GM23338 (cell line): ENCODE data around the gene SF1. TPM values are rescaled to one million over a fixed set of nuclear protein-coding genes. Genes with fewer than 3 reads are reported as not detected.

Experiments
- ATAC-seq: fragments of 200-7000 bp; cut with Tn5 transposase; 3 replicates; pipeline ENCODE4 v1.9.1; 2020
- DNase-seq: peaks from one replicate; pipeline ENCODE4 v3.0.0-alpha.2; 2015; ENCODE audit warnings: low spot score
- H2AFZ ChIP-seq: fragments of 200-600 bp; sonication (generic); 2 replicates; pipeline ENCODE4 v1.8.0; 2016; ENCODE audit warnings: antibody characterized with exemption, mild to moderate bottlenecking, moderate library complexity
- H3F3A ChIP-seq: fragments of 200-600 bp; sonication (generic); replicated peaks from 2 replicates; pipeline ENCODE4 v1.8.0; 2017; ENCODE audit warnings: antibody characterized with exemption, mixed run types, low read depth
- H3K27ac ChIP-seq: fragments of 200-600 bp; sonication (generic); 2 replicates; pipeline ENCODE4 v1.6.1; 2016; ENCODE audit warnings: low read depth
- H3K27me3 ChIP-seq: fragments of 200-600 bp; sonication (generic); 2 replicates; pipeline ENCODE4 v1.8.0; 2016; ENCODE audit warnings: mild to moderate bottlenecking, mixed run types, moderate library complexity; ENCODE audit not compliant: insufficient read depth
- H3K36me3 ChIP-seq: fragments of 200-600 bp; sonication (generic); 2 replicates; pipeline ENCODE4 v1.8.0; 2016; ENCODE audit warnings: mild to moderate bottlenecking; ENCODE audit not compliant: insufficient read depth
- H3K4me1 ChIP-seq: fragments of 200-600 bp; sonication (generic); 2 replicates; pipeline ENCODE4 v1.8.0; 2016; ENCODE audit warnings: mild to moderate bottlenecking, moderate library complexity; ENCODE audit not compliant: insufficient read depth
- H3K4me2 ChIP-seq: fragments of 200-600 bp; sonication (generic); 2 replicates; pipeline ENCODE4 v1.7.1; 2017; ENCODE audit warnings: mixed run types
- H3K4me3 ChIP-seq: fragments of 200-600 bp; sonication (generic); 2 replicates; pipeline ENCODE4 v1.6.1; 2016; ENCODE audit warnings: mixed run types
- H3K79me2 ChIP-seq: fragments of 200-600 bp; sonication (generic); replicated peaks from 2 replicates; pipeline ENCODE4 v1.8.0; 2017; ENCODE audit warnings: mild to moderate bottlenecking; ENCODE audit not compliant: insufficient read depth
- H3K9me2 ChIP-seq: fragments of 200-600 bp; sonication (generic); 2 replicates; pipeline ENCODE4 v1.8.0; 2017; ENCODE audit not compliant: insufficient read depth
- H4K20me1 ChIP-seq: fragments of 200-600 bp; sonication (generic); replicated peaks from 2 replicates; pipeline ENCODE4 v1.8.0; 2017; ENCODE audit warnings: mild to moderate bottlenecking; ENCODE audit not compliant: insufficient read depth
- H3K27ac Mint-ChIP-seq: 2 replicates; pipeline ENCODE4 v1.8.0; 2020; ENCODE audit warnings: inconsistent platforms, mild to moderate bottlenecking, moderate library complexity, mixed read lengths
- H3K27me3 Mint-ChIP-seq: 3 replicates; pipeline ENCODE4 v1.8.0; 2022; ENCODE audit warnings: low read depth, mild to moderate bottlenecking, moderate library complexity, mixed read lengths, inconsistent platforms; ENCODE audit not compliant: insufficient read depth, poor library complexity
- H3K36me3 Mint-ChIP-seq: 3 replicates; pipeline ENCODE4 v1.8.0; 2021; ENCODE audit warnings: low read depth, mild to moderate bottlenecking, inconsistent platforms, moderate library complexity, mixed read lengths
- H3K4me1 Mint-ChIP-seq: 3 replicates; pipeline ENCODE4 v1.8.0; 2020; ENCODE audit warnings: mild to moderate bottlenecking, inconsistent platforms, mixed read lengths
- H3K4me3 Mint-ChIP-seq: 3 replicates; pipeline ENCODE4 v1.8.0; 2021; ENCODE audit warnings: moderate library complexity, mild to moderate bottlenecking, inconsistent platforms, mixed read lengths
- H3K9me3 Mint-ChIP-seq: 3 replicates; pipeline ENCODE4 v1.8.0; 2020; ENCODE audit warnings: moderate library complexity, mild to moderate bottlenecking, inconsistent platforms, mixed read lengths
- CREB1 ChIP-seq: fragments of 250-450 bp; sonication (Bioruptor Pico); IDR thresholded peaks from 2 replicates; pipeline ENCODE4 v1.5.0; 2020; ENCODE audit warnings: low read depth, mild to moderate bottlenecking, moderate library complexity
- EZH2 ChIP-seq: fragments of 200-600 bp; sonication (generic); IDR thresholded peaks from one replicate; pipeline ENCODE4 v1.8.0; 2017; ENCODE audit warnings: antibody characterized with exemption, mild to moderate bottlenecking, low read depth; ENCODE audit not compliant: unreplicated experiment
- EZH2phosphoT487 ChIP-seq: fragments of 200-600 bp; sonication (generic); IDR thresholded peaks from one replicate; pipeline ENCODE4 v1.8.1; 2018; ENCODE audit warnings: antibody characterized with exemption; ENCODE audit not compliant: unreplicated experiment
- JUNB ChIP-seq: IDR thresholded peaks from one replicate; pipeline ENCODE4 v1.6.1; 2016; ENCODE audit warnings: antibody characterized with exemption; ENCODE audit not compliant: unreplicated experiment
- NANOG ChIP-seq: IDR thresholded peaks from 2 replicates; pipeline ENCODE4 v1.6.1; 2016; ENCODE audit warnings: antibody characterized with exemption, borderline replicate concordance
- POLR2AphosphoS5 ChIP-seq: IDR thresholded peaks from 2 replicates; pipeline ENCODE4 v1.6.1; 2016; ENCODE audit warnings: antibody characterized with exemption, low read depth
- STAT1 ChIP-seq: IDR thresholded peaks from one replicate; pipeline ENCODE4 v1.6.1; 2016; ENCODE audit warnings: antibody characterized with exemption; ENCODE audit not compliant: unreplicated experiment
- ZNF114 ChIP-seq: fragments of 250-450 bp; sonication (Bioruptor Pico); IDR thresholded peaks from 2 replicates; pipeline ENCODE4 v1.5.0; 2020; ENCODE audit warnings: mild to moderate bottlenecking, moderate library complexity
- ZNF331 ChIP-seq: fragments of 250-450 bp; sonication (Bioruptor Pico); IDR thresholded peaks from 2 replicates; pipeline ENCODE4 v1.5.0; 2020; ENCODE audit warnings: low read depth, mild to moderate bottlenecking, moderate library complexity
- polyA plus RNA-seq: library from polyadenylated mRNA; unstranded; fragments of >200 nt; fragmentation: Nextera tagmentation; extraction: Ambion mirVana; gene quantifications from 2 replicates; pipeline ENCODE4 v1.2.1, GENCODE V29; 2016
- total RNA-seq: library from RNA; depleted of rRNA; stranded (reverse); fragments of >200 nt; shearing (Covaris generic); gene quantifications from 2 replicates; pipeline ENCODE4 v1.2.3, GENCODE V29; 2014
- TF ChIP-seq, protein P1 (sequence below): IDR thresholded peaks from one replicate; pipeline ENCODE4 v1.6.1; 2018; ENCODE audit warnings: antibody characterized with exemption; ENCODE audit not compliant: unreplicated experiment
- TF ChIP-seq, protein P2 (sequence below): IDR thresholded peaks from 2 replicates; pipeline ENCODE4 v1.6.1; 2016; ENCODE audit warnings: antibody characterized with exemption
- TF ChIP-seq, protein P3 (sequence below): fragments of 250-450 bp; sonication (Bioruptor Pico); IDR thresholded peaks from 2 replicates; pipeline ENCODE4 v1.5.0; 2020; ENCODE audit warnings: mild to moderate bottlenecking, moderate library complexity
- TF ChIP-seq, protein P4 (sequence below), 2 experiments: fragments of 200-600 bp in 1 of 2; sonication (generic) in 1 of 2; conservative IDR thresholded peaks; 2 replicates each; pipeline versions ENCODE4 v1.5.1 to v1.6.1; 2016 to 2017; ENCODE audit warnings: antibody characterized with exemption in 2 of 2, low read depth in 2 of 2, mild to moderate bottlenecking in 2 of 2, moderate library complexity in 1 of 2

SF1 gene
- total and polyA plus RNA-seq, 2 experiments from 2014 or later: 76.9 to 252 TPM

DNA sequence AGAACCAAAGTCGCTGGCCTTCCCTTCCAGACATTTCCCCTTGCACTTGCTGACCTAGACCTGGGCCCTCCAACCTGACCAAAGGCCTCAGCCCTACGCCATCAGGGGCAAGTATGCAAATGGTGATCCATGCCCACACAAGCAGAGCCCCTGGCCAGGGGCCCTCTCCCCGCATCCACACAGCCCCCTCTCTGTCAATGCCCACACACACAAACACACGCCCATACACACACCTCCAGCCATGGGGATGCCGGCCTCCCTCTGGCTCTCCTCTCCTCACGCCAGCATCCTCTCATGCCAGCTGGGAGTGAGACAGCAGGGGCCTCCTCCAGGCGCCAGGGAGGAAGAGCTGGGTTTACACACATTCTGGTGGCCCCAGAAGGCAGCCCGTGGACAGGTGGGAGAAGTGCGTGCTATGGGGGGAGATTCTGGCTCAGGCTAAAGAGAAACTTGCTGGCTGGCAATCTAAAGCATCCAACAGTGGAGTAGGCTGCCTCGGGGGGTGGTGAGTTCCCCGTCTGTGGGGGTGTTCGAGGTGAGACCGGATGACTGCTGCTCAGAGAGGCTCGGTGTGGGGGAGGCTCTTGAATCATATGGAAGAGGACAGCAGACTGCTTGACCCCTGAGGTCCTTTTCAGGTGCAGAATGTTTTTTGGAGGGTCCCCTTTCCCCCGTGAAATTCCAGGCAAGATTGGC is 60.1 kb downstream of the SF1 start:
- Histone ChIP-seq H3K4me2 (no peak overlapping the region), H3K9me2 (no peaks in the 10 kb centered on the region), H3K4me3 (no peak overlapping the region), H3K27ac (no peak overlapping the region), H2AFZ (no peak overlapping the region), H3K4me1 (peaks cover 30% of the 10 kb centered on the region), H3K27me3 (peaks cover 43% of the 10 kb centered on the region), H3F3A (peaks cover 9% of the 10 kb centered on the region), H4K20me1 (peaks cover 5% of the 10 kb centered on the region; the same call in 1 of the 2 replicates), H3K36me3 (no peaks in the 10 kb centered on the region), H3K79me2 (no peaks in the 10 kb centered on the region)
- Mint-ChIP-seq H3K9me3 (no peaks in the 10 kb centered on the region), H3K36me3 (no peaks in the 10 kb centered on the region; the same call in 2 of the 3 replicates), H3K4me3 (no peak overlapping the region), H3K27ac (no peak overlapping the region), H3K27me3 (peaks cover 52% of the 10 kb centered on the region), H3K4me1 (peaks cover 56% of the 10 kb centered on the region)
- ATAC-seq (no peak), DNase-seq (no peak)
- TF ChIP-seq, protein P1, sequence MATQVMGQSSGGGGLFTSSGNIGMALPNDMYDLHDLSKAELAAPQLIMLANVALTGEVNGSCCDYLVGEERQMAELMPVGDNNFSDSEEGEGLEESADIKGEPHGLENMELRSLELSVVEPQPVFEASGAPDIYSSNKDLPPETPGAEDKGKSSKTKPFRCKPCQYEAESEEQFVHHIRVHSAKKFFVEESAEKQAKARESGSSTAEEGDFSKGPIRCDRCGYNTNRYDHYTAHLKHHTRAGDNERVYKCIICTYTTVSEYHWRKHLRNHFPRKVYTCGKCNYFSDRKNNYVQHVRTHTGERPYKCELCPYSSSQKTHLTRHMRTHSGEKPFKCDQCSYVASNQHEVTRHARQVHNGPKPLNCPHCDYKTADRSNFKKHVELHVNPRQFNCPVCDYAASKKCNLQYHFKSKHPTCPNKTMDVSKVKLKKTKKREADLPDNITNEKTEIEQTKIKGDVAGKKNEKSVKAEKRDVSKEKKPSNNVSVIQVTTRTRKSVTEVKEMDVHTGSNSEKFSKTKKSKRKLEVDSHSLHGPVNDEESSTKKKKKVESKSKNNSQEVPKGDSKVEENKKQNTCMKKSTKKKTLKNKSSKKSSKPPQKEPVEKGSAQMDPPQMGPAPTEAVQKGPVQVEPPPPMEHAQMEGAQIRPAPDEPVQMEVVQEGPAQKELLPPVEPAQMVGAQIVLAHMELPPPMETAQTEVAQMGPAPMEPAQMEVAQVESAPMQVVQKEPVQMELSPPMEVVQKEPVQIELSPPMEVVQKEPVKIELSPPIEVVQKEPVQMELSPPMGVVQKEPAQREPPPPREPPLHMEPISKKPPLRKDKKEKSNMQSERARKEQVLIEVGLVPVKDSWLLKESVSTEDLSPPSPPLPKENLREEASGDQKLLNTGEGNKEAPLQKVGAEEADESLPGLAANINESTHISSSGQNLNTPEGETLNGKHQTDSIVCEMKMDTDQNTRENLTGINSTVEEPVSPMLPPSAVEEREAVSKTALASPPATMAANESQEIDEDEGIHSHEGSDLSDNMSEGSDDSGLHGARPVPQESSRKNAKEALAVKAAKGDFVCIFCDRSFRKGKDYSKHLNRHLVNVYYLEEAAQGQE: no peak
- TF ChIP-seq, protein P2, sequence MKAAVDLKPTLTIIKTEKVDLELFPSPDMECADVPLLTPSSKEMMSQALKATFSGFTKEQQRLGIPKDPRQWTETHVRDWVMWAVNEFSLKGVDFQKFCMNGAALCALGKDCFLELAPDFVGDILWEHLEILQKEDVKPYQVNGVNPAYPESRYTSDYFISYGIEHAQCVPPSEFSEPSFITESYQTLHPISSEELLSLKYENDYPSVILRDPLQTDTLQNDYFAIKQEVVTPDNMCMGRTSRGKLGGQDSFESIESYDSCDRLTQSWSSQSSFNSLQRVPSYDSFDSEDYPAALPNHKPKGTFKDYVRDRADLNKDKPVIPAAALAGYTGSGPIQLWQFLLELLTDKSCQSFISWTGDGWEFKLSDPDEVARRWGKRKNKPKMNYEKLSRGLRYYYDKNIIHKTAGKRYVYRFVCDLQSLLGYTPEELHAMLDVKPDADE: no peak
- TF ChIP-seq CREB1 (CRISPR knock-in tag) (no peak), EZH2phosphoT487 (no peak), POLR2AphosphoS5 (no peak), ZNF114 (CRISPR knock-in tag) (no peak), STAT1 (no peak), NANOG (no peak), EZH2 (no peak), ZNF331 (no peak), JUNB (no peak)
- TF ChIP-seq, protein P3, sequence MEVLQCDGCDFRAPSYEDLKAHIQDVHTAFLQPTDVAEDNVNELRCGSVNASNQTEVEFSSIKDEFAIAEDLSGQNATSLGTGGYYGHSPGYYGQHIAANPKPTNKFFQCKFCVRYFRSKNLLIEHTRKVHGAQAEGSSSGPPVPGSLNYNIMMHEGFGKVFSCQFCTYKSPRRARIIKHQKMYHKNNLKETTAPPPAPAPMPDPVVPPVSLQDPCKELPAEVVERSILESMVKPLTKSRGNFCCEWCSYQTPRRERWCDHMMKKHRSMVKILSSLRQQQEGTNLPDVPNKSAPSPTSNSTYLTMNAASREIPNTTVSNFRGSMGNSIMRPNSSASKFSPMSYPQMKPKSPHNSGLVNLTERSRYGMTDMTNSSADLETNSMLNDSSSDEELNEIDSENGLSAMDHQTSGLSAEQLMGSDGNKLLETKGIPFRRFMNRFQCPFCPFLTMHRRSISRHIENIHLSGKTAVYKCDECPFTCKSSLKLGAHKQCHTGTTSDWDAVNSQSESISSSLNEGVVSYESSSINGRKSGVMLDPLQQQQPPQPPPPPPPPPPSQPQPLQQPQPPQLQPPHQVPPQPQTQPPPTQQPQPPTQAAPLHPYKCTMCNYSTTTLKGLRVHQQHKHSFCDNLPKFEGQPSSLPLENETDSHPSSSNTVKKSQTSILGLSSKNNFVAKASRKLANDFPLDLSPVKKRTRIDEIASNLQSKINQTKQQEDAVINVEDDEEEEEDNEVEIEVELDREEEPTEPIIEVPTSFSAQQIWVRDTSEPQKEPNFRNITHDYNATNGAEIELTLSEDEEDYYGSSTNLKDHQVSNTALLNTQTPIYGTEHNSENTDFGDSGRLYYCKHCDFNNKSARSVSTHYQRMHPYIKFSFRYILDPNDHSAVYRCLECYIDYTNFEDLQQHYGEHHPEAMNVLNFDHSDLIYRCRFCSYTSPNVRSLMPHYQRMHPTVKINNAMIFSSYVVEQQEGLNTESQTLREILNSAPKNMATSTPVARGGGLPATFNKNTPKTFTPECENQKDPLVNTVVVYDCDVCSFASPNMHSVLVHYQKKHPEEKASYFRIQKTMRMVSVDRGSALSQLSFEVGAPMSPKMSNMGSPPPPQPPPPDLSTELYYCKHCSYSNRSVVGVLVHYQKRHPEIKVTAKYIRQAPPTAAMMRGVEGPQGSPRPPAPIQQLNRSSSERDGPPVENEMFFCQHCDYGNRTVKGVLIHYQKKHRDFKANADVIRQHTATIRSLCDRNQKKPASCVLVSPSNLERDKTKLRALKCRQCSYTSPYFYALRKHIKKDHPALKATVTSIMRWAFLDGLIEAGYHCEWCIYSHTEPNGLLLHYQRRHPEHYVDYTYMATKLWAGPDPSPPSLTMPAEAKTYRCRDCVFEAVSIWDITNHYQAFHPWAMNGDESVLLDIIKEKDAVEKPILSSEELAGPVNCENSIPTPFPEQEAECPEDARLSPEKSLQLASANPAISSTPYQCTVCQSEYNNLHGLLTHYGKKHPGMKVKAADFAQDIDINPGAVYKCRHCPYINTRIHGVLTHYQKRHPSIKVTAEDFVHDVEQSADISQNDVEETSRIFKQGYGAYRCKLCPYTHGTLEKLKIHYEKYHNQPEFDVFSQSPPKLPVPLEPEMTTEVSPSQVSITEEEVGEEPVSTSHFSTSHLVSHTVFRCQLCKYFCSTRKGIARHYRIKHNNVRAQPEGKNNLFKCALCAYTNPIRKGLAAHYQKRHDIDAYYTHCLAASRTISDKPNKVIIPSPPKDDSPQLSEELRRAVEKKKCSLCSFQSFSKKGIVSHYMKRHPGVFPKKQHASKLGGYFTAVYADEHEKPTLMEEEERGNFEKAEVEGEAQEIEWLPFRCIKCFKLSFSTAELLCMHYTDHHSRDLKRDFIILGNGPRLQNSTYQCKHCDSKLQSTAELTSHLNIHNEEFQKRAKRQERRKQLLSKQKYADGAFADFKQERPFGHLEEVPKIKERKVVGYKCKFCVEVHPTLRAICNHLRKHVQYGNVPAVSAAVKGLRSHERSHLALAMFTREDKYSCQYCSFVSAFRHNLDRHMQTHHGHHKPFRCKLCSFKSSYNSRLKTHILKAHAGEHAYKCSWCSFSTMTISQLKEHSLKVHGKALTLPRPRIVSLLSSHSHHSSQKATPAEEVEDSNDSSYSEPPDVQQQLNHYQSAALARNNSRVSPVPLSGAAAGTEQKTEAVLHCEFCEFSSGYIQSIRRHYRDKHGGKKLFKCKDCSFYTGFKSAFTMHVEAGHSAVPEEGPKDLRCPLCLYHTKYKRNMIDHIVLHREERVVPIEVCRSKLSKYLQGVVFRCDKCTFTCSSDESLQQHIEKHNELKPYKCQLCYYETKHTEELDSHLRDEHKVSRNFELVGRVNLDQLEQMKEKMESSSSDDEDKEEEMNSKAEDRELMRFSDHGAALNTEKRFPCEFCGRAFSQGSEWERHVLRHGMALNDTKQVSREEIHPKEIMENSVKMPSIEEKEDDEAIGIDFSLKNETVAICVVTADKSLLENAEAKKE: no peak
- TF ChIP-seq, protein P4, sequence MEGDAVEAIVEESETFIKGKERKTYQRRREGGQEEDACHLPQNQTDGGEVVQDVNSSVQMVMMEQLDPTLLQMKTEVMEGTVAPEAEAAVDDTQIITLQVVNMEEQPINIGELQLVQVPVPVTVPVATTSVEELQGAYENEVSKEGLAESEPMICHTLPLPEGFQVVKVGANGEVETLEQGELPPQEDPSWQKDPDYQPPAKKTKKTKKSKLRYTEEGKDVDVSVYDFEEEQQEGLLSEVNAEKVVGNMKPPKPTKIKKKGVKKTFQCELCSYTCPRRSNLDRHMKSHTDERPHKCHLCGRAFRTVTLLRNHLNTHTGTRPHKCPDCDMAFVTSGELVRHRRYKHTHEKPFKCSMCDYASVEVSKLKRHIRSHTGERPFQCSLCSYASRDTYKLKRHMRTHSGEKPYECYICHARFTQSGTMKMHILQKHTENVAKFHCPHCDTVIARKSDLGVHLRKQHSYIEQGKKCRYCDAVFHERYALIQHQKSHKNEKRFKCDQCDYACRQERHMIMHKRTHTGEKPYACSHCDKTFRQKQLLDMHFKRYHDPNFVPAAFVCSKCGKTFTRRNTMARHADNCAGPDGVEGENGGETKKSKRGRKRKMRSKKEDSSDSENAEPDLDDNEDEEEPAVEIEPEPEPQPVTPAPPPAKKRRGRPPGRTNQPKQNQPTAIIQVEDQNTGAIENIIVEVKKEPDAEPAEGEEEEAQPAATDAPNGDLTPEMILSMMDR (conservative IDR thresholded peaks at IDR 0.05; ENCODE audit: low read depth in 2 of 2): no peak
